Adrenal gland (tissue), 12 donors: ENCODE results near the gene CCDC57. TPM values are rescaled to one million over a fixed set of nuclear protein-coding genes. Genes with fewer than 3 reads are reported as not detected.
A peak's percentile ranks its signal among the peaks of the same experiment; 100 is the strongest.

Experiments
- DNase-seq, 7 donors: peaks; one replicate each; pipeline ENCODE4 v3.0.0-alpha.2; 2019 to 2020
- H3K27ac ChIP-seq, 5 donors: fragments of 200-600 bp; sonication (generic) in 4 of 5; 1 replicate in 3 of 5; 2 replicates in 2 of 5; pipeline versions ENCODE4 v1.5.1 to v1.8.0; 2016 to 2020; ENCODE audit warnings: mild to moderate bottlenecking in 1 of 5
- H3K27me3 ChIP-seq: fragments of 200-600 bp; 2 replicates; pipeline ENCODE4 v1.8.0; 2021
- H3K36me3 ChIP-seq, 2 donors: fragments of 200-600 bp; replicated peaks in 1 of 2; 1 replicate in 1 of 2; 2 replicates in 1 of 2; pipeline versions ENCODE4 v1.5.1 to v1.8.0; 2018 to 2022
- H3K4me1 ChIP-seq, 2 donors: fragments of 200-600 bp; replicated peaks in 1 of 2; 1 replicate in 1 of 2; 2 replicates in 1 of 2; pipeline versions ENCODE4 v1.5.1 to v1.8.0; 2018 to 2021
- H3K4me3 ChIP-seq, 4 donors: fragments of 200-600 bp; sonication (generic) in 3 of 4; one replicate each; pipeline ENCODE4 v1.5.1; 2016 to 2018
- H3K9me3 ChIP-seq, 3 donors: fragments of 200-600 bp; sonication (generic) in 1 of 3; replicated peaks in 1 of 3; 1 replicate in 2 of 3; 2 replicates in 1 of 3; pipeline versions ENCODE4 v1.5.1 to v1.8.0; 2016 to 2021
- POLR2A ChIP-seq, 2 donors: fragments of 450-650 bp; IDR thresholded peaks; one replicate each; pipeline ENCODE4 v1.6.1; 2017; ENCODE audit warnings: antibody characterized with exemption in 2 of 2, mild to moderate bottlenecking in 2 of 2, moderate library complexity in 1 of 2
- WGBS, 4 donors: extraction: QIAGEN DNeasy Blood & Tissue Kit in 2 of 4; methylation state at CpG; one replicate each; pipeline versions ENCODE4 v1.1.5 to v1.1.7; 2013 to 2017; 5-methylcytosine and 5-hydroxymethylcytosine counted together
- intact Hi-C, 2 donors: fragments of 100-400 bp; cut with DNase I; formaldehyde crosslinking; loops; one replicate each; pipeline versions ENCODE4 v1.14.1 to v1.15.0; 2022 to 2023
- polyA plus RNA-seq, 3 donors: library from polyadenylated mRNA; stranded (reverse); fragments of 200-250 nt in 2 of 3; fragments of 350-450 nt in 1 of 3; fragmentation: Illumina TruSeq in 1 of 3; extraction: RNeasy Lipid Tissue Mini Kit (QIAGEN cat#74804) in 1 of 3; gene quantifications; one replicate each; pipeline ENCODE4 v1.2.3, GENCODE V29; 2013 to 2014
- total RNA-seq, 9 donors: library from RNA; depleted of rRNA in 4 of 9; stranded (reverse); fragments of >200 nt in 4 of 9; fragments of 120-200 nt in 1 of 9; fragmentation: NEBNext Ultra II Directional in 1 of 9; extraction: Animal tissue kit (Norgen Biotek cat#: 25700) in 1 of 9; gene quantifications; one replicate each; pipeline versions ENCODE4 v1.1.0 to v1.2.4, GENCODE V29; 2013 to 2023
- TF ChIP-seq, protein P1 (sequence below), 6 experiments: fragments of 450-650 bp in 4 of 6; fragments of 200-600 bp in 2 of 6; sonication (generic) in 1 of 6; IDR thresholded peaks; 1 replicate in 5 of 6; 2 replicates in 1 of 6; pipeline versions ENCODE4 v1.5.1 to v1.8.0; 2016 to 2021; ENCODE audit warnings: antibody characterized with exemption in 6 of 6, mild to moderate bottlenecking in 2 of 6, moderate library complexity in 1 of 6
- donor health status: healthy with polysubstance abuse.
- donor health status: Bipolar disorder and iron deficiency.
- donor health status: DM: yes; HTN: yes; CAD: no.
- donor health status: DM: no; HTN: no; CAD: no.
- donor health status: DM: no; HTN: no; CAD: no.
- donor health status: DM: yes; HTN: yes; CAD: no.

Gene CCDC57
- total and polyA plus RNA-seq, 12 donors, result 7.1 to 275 (median 28.8) TPM

DNA sequence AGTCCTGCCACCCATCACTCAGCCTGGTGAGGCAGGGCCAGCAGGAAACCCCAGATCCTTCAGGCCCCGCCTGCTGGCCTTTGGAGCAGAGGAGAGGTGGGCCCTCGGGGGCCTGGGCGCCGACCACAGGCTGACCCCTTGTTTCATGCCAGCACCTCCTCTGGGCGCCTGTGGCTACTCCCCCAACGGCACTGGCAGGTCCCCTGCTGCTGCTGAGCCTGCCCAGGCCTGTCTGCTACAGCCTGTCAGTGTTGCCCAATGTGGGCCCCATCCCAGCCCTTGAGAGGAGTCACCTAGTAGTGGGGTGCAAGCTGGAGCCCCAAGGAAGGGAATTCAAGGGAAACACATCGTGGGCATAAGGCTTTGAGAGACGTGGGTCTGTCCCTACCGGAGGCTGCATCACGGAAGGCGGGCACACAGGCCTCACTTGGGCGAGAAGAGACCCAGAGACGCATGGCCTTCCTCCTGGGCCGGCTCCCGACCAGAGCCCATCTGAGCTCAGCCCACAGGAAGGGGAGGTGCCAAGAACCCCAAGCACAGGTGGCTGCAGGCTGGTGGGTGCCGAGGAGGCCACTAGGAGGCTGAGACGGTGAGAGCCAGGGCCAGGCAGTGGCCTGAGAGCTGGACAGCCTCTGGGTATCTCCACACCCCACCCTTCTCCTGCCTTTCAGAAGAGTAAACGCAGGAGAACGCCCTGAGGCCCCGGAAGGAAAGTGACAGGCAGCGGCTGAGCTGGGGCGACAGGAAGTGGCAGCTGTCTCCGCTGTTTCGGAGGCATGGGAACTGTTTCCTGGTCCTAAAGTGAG lies 106.6 kb downstream of the CCDC57 start:
- no peak for TF ChIP-seq POLR2A (IDR thresholded peaks at IDR 0.05)
- TF ChIP-seq, protein P1, sequence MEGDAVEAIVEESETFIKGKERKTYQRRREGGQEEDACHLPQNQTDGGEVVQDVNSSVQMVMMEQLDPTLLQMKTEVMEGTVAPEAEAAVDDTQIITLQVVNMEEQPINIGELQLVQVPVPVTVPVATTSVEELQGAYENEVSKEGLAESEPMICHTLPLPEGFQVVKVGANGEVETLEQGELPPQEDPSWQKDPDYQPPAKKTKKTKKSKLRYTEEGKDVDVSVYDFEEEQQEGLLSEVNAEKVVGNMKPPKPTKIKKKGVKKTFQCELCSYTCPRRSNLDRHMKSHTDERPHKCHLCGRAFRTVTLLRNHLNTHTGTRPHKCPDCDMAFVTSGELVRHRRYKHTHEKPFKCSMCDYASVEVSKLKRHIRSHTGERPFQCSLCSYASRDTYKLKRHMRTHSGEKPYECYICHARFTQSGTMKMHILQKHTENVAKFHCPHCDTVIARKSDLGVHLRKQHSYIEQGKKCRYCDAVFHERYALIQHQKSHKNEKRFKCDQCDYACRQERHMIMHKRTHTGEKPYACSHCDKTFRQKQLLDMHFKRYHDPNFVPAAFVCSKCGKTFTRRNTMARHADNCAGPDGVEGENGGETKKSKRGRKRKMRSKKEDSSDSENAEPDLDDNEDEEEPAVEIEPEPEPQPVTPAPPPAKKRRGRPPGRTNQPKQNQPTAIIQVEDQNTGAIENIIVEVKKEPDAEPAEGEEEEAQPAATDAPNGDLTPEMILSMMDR (IDR thresholded peaks at IDR 0.05), result peak in 3 of 6 experiments; percentile 31 to 46 (median 41)
- Histone ChIP-seq H3K36me3 (no peaks in the 10 kb centered on the region), H3K4me1 (peaks cover 11 to 40% of the 10 kb centered on the region in 2 donors), H3K27ac (peak overlapping the region in 3 of 5 donors; percentile 23 to 77 (median 74)), H3K9me3 (no peaks in the 10 kb centered on the region), H3K27me3 (no peaks in the 10 kb centered on the region), H3K4me3 (no peak overlapping the region)
- intact Hi-C loops, result no loop called here
- DNase-seq, result peak in 6 of 7 donors; percentile 15 to 88 (median 41)
- 38 to 72% (median 51%) methylated on average over 17 to 24 of the region's 24 CpGs for WGBS, 4 donors

DNA sequence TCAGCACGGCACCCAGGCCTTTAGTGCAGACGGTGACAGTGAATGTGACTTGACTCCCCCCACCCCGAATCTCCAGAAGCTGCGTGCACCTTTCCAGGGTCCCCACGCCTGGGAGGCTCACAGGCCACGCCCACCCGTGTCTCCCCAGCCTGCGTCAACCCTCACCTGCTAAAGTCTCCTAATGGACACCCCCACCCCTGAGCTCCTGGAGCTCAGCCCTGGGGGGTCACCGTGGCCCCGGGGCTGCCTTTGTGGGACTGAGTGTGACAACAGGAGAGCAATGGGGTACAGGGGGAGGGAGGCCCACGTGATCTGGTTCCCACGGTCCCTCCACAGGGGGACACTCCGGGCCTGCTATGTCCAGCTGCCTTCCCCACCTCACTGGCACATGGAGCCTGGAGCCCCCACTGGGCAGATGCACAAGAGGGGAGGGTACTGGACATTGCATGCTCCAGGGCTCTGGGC lies 107.2 kb downstream of the CCDC57 start:
- H3K27me3 ChIP-seq, result no peaks in the 10 kb centered on the region
- peaks cover 11 to 40% of the 10 kb centered on the region in 2 donors for H3K4me1 ChIP-seq
- H3K9me3 ChIP-seq, result no peaks in the 10 kb centered on the region
- intact Hi-C loops, result no loop called here
- WGBS, 4 donors, result 86 to 97% (median 88%) methylated on average over 3 to 13 of the region's 13 CpGs
- peak overlapping the region in 2 of 5 donors; percentile 74 to 77 for H3K27ac ChIP-seq
- peak in 3 of 7 donors; percentile 11 to 27 (median 20) for DNase-seq
- no peak for TF ChIP-seq POLR2A (IDR thresholded peaks at IDR 0.05)
- TF ChIP-seq, protein P1 (IDR thresholded peaks at IDR 0.05), result no peak
- no peak overlapping the region for H3K4me3 ChIP-seq
- no peaks in the 10 kb centered on the region for H3K36me3 ChIP-seq

DNA sequence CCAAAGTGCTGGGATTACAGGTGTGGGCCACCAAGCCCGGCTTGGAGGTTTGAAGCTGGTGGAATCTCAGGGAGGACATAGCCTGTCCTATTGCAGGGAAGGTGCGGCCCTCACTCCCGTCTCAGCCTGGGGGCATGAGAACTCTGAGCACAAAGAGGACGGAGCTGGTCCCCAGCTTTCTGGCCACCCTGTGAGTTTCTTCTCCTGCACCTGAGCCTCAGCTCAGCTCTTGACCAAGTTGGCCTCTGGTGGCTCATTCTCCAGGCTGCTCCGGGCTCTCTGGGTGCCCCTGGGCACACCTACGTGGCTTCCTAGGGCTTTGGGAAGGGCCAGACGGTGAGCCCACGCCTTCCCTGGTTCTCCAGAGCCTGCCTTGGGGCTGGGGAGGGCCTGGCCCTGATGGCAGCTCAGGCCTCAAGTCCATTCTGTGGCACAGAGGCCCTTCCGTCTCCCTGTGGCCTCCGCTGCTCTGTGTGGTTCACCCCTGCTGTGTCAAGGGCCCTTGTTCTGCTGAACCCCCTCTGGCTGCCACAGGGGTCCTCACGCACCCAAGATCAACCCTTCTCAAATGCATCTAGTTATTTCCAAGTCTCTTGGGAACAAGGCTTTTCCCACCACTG lies 107.7 kb downstream of the CCDC57 start:
- intact Hi-C loops, result no loop called here
- peaks cover 11 to 45% of the 10 kb centered on the region in 2 donors for H3K4me1 ChIP-seq
- peak overlapping the region in 2 of 5 donors; percentile 34 to 80 for H3K27ac ChIP-seq

More for the DNA sequence above, 107.7 kb downstream of the CCDC57 start:
- peak in 2 of 7 donors; percentile 15 to 21 for DNase-seq
- TF ChIP-seq POLR2A (IDR thresholded peaks at IDR 0.05), result no peak
- TF ChIP-seq, protein P1 (IDR thresholded peaks at IDR 0.05), result no peak
- Histone ChIP-seq H3K9me3 (no peaks in the 10 kb centered on the region), H3K27me3 (no peaks in the 10 kb centered on the region), H3K36me3 (no peaks in the 10 kb centered on the region), H3K4me3 (no peak overlapping the region)
- 92 to 94% (median 93%) methylated on average over 5 to 11 of the region's 11 CpGs for WGBS, 4 donors
